Skin of body (tissue), 2 donors: ENCODE measurements around the gene SCN3B. TPM values are rescaled to one million over a fixed set of nuclear protein-coding genes. Genes with fewer than 3 reads are reported as not detected.

Source experiments
- DNase-seq: peaks from one replicate; lab custom pipeline; 2025; lab: John Stamatoyannopoulos, UW
- total RNA-seq: library from RNA; depleted of rRNA; stranded (reverse); fragments of >200 nt; gene quantifications from one replicate; pipeline ENCODE4 v1.2.3, GENCODE V29; 2014

The SCN3B gene
- total RNA-seq, 1 donor from 2014 or later: 3.6 TPM

DNA sequence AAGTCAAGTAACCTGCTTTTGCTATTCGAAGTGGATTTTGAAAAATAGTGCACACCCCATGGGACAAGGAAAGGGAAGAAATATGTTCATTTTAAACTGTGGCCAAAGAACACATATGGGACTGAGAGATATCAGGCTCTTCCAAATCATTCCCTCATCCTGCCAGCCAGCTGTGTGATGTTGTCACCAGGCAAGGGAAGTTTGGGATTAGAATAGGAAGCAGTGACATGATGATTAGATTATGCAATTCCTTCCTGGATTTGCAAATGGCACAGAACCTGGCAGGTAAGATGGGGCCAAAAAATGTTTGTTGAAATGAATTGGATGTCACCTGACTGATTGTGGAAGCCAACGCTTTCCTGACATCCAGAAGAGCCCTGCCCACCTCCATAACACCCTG is 4.9 kb upstream of the SCN3B start:
- no peak for DNase-seq

DNA sequence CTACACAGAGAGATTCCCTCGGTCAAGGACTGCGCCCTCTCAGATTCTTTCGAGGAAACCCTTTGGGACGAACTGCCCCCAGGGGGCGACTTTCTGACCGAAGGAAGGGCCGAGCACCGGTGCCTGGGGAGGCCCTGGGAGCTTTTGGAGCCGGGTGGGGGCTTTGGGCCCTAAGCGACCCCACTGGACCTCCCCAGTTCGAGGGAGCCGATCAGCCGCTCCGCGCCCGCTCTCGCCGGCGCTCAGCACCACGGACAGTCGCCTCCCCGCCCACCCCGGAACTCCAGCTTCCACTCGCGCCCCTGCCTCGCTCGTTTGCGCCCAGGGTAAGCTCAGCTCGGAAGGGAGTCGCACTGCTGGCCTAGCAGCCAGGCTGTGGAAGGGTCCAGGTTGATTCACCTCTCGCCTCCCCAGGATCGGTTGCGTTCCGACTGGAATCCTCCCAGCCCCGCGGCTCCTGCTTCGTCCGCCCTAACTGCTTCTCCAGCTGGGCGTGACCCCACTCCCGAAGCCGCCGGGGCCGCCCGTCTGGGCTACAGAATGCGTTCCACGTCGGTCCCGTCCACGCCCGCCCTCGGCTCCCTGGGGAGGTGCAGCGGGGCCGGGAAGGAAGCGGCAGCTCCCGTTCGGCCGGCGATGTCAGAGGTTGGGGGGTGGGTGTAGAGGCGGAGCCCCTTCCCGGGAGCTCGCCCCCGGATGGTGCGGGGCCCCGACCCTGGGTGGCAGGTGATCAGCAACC is 428 bp downstream of the SCN3B start:
- DNase-seq: no peak

DNA sequence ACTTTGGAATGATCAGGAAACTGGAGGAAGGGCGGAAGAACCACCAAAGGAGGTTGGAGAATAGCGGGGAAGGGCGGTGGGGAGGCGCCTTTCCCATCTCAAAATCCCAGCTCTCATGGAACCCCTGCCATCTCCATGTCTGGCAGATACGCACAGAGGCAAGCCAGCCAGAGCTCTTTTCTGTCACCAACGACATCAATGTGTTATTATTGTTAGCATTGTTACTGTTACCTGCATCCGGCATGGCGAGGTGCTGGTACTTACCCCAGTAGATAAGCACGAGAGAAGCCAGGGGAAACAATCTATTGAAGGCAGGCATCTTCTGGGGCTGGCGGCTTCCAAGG is 969 bp downstream of the SCN3B start:
- no peak for DNase-seq

GRCh38 chr11:123652599-123652998 is 1.8 kb downstream of the SCN3B start:
- DNase-seq: no peak

DNA sequence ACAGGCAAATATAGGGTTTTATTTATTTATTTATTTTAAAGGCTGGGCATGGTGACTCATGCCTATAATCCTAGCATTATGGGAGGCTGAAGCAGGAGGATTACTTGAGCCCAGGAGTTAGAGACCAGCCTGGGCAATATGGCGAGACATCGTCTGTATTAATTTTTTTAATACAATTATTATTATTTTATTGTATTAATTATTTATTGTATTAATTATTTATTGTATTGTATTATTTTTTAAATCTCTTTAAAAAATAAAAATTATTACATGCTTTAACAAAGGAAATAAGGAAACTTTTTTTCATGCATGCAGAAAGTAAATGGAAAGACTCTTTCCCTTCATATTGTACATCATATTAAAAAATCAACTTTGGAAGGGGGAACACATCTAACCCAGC is 3.5 kb downstream of the SCN3B start:
- no peak for DNase-seq

DNA sequence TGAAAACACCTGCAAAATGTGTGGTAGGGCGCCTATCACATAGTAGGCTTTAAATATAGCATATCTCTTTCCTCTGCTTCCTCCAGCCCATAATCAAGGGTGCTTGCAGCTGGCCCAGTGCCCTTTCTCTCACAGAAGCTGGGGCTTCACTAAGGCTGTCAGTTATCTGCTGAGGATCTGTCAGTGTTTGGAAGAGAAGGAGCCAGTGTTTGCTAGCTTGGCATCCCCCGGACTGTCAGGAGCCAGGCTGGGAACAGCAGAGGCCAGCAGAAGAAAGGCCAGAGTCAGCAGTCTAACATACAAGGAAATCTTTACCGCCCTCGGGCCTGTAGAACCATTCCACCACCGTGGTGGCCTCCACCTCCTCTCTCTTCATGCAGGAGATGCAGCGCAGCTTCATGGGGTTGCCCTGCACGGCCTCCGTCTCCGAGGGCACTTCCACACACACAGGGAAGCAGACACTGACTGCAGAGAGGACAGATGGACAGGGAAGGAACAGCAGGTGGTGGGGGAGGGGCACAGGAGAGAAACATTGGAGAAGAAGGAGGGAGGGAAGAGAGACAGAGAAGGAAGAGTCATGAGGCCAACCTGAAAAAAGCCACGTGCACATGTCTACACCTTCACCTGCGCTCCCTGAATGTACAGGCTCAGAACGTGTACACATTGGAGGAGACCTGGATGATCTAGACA is 9.0 kb downstream of the SCN3B start:
- no peak for DNase-seq

GRCh38 chr11:123642435-123642834 is 12.0 kb downstream of the SCN3B start:
- no peak for DNase-seq

- no peak for DNase-seq
Observed at GRCh38 chr11:123641495-123641840, 13.0 kb downstream of the SCN3B start.

DNA sequence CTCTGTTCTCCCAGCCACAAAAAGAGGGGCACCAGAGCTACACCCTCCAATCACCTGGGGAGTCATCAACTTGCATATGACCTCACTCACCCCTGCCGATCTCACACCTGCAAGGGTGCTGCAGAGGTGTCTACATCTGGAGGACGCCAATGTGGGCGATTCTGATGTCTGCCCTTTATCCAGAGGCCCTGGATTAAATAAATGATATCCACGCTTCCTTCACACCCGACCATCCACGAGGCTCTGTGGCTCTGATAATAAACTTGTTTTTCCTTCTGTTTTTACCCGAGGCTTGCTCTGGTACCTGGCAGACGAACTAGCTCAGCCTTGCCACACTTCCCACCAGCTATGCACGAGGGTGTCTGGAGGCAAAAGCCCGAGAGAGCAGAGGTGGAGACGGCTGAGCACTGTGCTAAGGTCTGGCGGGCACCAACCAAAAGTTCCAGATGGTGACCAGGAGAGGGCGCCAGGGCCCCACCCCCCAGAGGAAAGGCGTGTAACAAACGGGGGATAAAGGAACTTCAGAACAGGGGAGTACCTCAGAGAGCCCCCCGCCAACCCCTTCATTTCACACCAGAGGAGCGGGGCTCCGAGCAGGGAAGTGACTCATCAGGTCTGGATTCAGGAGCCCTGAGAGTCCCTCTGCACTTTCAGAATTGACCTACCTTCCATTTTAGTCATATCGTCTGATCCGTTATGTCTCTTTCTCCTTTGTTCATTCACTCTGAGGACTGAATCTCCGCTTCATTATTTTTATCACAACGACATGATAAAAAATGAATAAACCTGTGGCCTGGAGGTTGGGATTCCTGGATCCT is 13.5 kb downstream of the SCN3B start:
- no peak for DNase-seq

DNA sequence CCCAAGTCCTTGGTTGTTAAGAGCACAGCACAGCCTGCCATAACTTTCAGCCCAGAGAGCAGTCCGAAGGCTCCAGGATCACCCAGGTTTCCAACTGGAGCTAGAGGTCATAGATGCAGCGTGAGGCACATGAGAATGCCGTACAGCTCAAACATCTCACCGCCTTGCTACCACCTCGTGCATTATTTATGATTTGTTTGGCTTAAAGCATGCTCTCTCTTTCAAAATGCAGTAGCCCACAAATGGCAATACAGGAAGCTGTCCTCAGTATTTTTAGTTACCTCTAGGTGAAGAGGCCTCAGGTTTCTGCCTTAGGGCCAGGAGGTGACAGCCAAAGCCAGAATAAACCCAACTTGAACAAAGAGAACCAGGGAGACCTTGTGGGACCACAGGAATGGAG is 14.4 kb downstream of the SCN3B start:
- DNase-seq: no peak

DNA sequence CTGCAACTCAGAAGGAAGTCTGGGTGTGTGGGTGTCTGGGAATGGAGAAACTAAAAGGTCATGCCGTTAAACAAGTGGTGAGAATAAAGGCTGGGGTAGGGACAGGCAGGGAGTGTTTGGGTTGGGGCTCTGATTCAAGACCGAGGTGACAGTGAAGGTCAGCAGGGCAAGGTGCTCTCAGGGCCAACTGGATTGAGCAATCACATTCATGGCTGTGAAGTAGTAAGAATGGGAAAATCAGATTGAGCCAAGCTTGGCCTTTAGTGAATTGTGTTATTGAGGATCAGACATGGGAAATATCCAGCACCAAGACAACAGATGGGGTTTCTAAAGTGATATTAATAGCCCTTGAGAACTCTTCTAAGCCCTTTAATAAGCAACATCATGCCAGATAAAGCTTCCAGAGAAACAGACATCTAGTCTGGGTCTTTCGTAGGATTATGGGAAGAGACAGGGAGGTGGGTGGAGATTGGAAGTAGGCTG is 24.3 kb downstream of the SCN3B start:
- no peak for DNase-seq

GRCh38 chr11:123628936-123629683 is 25.3 kb downstream of the SCN3B start:
- no peak for DNase-seq

DNA sequence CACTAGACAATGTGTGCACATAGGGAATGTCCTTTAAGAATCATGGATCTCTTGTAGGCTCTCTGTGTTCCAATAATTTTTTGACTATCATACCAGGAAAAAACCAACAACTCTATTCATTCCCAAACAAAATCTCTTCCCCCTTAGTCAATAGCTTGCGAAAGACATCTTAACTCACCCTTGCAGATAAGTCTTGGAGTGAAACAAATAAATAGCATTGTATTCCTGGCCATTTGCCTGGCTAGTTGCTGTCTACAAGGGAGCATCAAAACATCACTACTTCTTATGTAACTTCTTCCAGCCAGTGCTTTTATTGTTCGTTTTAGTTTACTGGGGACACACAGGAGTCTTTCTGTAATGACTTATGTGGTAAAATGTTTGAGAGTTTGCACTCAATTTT is 29.4 kb downstream of the SCN3B start:
- DNase-seq: no peak

GRCh38 chr11:123622576-123622975 is 31.8 kb downstream of the SCN3B start:
- DNase-seq: no peak

GRCh38 chr11:123616505-123617198 is 37.8 kb downstream of the SCN3B start:
- DNase-seq: no peak

GRCh38 chr11:123611698-123612097 is 42.7 kb downstream of the SCN3B start:
- DNase-seq: no peak

GRCh38 chr11:123608945-123609344 is 45.5 kb downstream of the SCN3B start:
- DNase-seq: no peak

GRCh38 chr11:123608371-123608770 is 46.1 kb downstream of the SCN3B start:
- DNase-seq: no peak

- no peak for DNase-seq
Observed at GRCh38 chr11:123607781-123608180, 46.6 kb downstream of the SCN3B start.

- no peak for DNase-seq
Observed at GRCh38 chr11:123603666-123604065, 50.8 kb downstream of the SCN3B start.

DNA sequence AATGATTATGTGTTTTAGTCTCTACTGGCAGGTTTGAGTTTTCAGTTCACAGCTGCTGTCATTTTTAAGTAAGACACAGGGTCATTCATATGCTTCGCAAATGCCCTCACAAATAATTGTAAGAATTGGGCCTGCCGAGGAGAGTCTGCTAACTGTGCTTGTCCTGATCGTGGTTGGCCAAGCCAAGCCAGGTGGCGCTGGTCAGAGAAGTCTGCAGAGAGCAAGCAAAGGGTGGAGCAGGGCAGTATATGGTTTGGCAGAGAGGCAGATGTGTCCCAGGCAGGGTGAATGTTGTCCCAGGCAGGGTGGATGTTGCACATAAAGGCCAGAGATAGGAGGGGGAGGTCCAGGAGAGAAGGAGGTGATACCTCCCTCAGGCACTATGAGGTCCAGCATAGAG is 52.7 kb downstream of the SCN3B start:
- DNase-seq: no peak
